ENCODE measurements around the gene RPL26.

RPL26 gene

GRCh38 chr17:8383143-8383822 is at the start of gene RPL26:
Gene RPL26 (minus strand): TSS chr17:8383193. CDS start chr17:8382310, 883 bp downstream.
- peak within 1 kb of the TSS; percentile 96 for H3K4me3 ChIP-seq (ENCODE audit: low read length)
- TF ChIP-seq ZNF274 (IDR thresholded peaks at IDR 0.05; ENCODE audit: low read depth, low read length), result no peak

GRCh38 chr17:8430966-8431365 is 48.0 kb upstream of the RPL26 start:
- TF ChIP-seq ZNF274 (IDR thresholded peaks at IDR 0.05; ENCODE audit: low read depth, low read length), result no peak
- H3K4me3 ChIP-seq (ENCODE audit: low read length), result no peak overlapping the region

GRCh38 chr17:8426802-8427201 is 43.8 kb upstream of the RPL26 start:
- H3K4me3 ChIP-seq (ENCODE audit: low read length), result no peak overlapping the region
- TF ChIP-seq ZNF274 (IDR thresholded peaks at IDR 0.05; ENCODE audit: low read depth, low read length), result no peak

- no peak for TF ChIP-seq ZNF274 (IDR thresholded peaks at IDR 0.05; ENCODE audit: low read depth, low read length)
- H3K4me3 ChIP-seq (ENCODE audit: low read length), result no peak overlapping the region
These were observed 43.2 kb upstream of the RPL26 start for GRCh38 chr17:8426094-8426720.

- H3K4me3 ChIP-seq (ENCODE audit: low read length), result no peak overlapping the region
- no peak for TF ChIP-seq ZNF274 (IDR thresholded peaks at IDR 0.05; ENCODE audit: low read depth, low read length)
These were observed 38.6 kb upstream of the RPL26 start for GRCh38 chr17:8421571-8421970.

- TF ChIP-seq ZNF274 (IDR thresholded peaks at IDR 0.05; ENCODE audit: low read depth, low read length), result no peak
- H3K4me3 ChIP-seq (ENCODE audit: low read length), result no peak overlapping the region
These were observed 37.3 kb upstream of the RPL26 start for GRCh38 chr17:8420041-8420934.

- H3K4me3 ChIP-seq (ENCODE audit: low read length), result no peak overlapping the region
- no peak for TF ChIP-seq ZNF274 (IDR thresholded peaks at IDR 0.05; ENCODE audit: low read depth, low read length)
These were observed 36.3 kb upstream of the RPL26 start for GRCh38 chr17:8419305-8419704.

GRCh38 chr17:8418471-8418870 is 35.5 kb upstream of the RPL26 start:
- no peak for TF ChIP-seq ZNF274 (IDR thresholded peaks at IDR 0.05; ENCODE audit: low read depth, low read length)
- H3K4me3 ChIP-seq (ENCODE audit: low read length), result no peak overlapping the region

- no peak for TF ChIP-seq ZNF274 (IDR thresholded peaks at IDR 0.05; ENCODE audit: low read depth, low read length)
- no peak overlapping the region for H3K4me3 ChIP-seq (ENCODE audit: low read length)
These were observed 34.8 kb upstream of the RPL26 start for GRCh38 chr17:8417806-8418205.

- H3K4me3 ChIP-seq (ENCODE audit: low read length), result no peak overlapping the region
- no peak for TF ChIP-seq ZNF274 (IDR thresholded peaks at IDR 0.05; ENCODE audit: low read depth, low read length)
These were observed 30.9 kb upstream of the RPL26 start for GRCh38 chr17:8413938-8414337.

GRCh38 chr17:8413328-8413727 is 30.3 kb upstream of the RPL26 start:
- no peak for TF ChIP-seq ZNF274 (IDR thresholded peaks at IDR 0.05; ENCODE audit: low read depth, low read length)
- H3K4me3 ChIP-seq (ENCODE audit: low read length), result no peak overlapping the region

GRCh38 chr17:8412089-8412488 is 29.1 kb upstream of the RPL26 start:
- no peak overlapping the region for H3K4me3 ChIP-seq (ENCODE audit: low read length)
- TF ChIP-seq ZNF274 (IDR thresholded peaks at IDR 0.05; ENCODE audit: low read depth, low read length), result no peak

- no peak for TF ChIP-seq ZNF274 (IDR thresholded peaks at IDR 0.05; ENCODE audit: low read depth, low read length)
These were observed 27.9 kb upstream of the RPL26 start for GRCh38 chr17:8410883-8411238.

GRCh38 chr17:8409966-8410882 is 27.2 kb upstream of the RPL26 start:
- no peak overlapping the region for H3K4me3 ChIP-seq (ENCODE audit: low read length)

More at GRCh38 chr17:8410883-8411238, 27.9 kb upstream of the RPL26 start:
- H3K4me3 ChIP-seq (ENCODE audit: low read length), result no peak overlapping the region

More at GRCh38 chr17:8409966-8410882, 27.2 kb upstream of the RPL26 start:
- no peak for TF ChIP-seq ZNF274 (IDR thresholded peaks at IDR 0.05; ENCODE audit: low read depth, low read length)

All from GM08714 (cell line).